Astrocyte (in vitro differentiated cells and primary cell): ENCODE results near the gene CCDC8.

ENCODE experiments used
- CTCF ChIP-seq: IDR thresholded peaks from 2 replicates; pipeline ENCODE4 v1.5.1; 2011; ENCODE audit warnings: low read depth, mild to moderate bottlenecking, inconsistent platforms, low read length, moderate library complexity; ENCODE audit not compliant: insufficient read depth
- EZH2 ChIP-seq: IDR thresholded peaks from 2 replicates; pipeline ENCODE4 v1.6.1; 2012; ENCODE audit warnings: mild to moderate bottlenecking, low read length, inconsistent platforms; ENCODE audit not compliant: insufficient read depth

- TF ChIP-seq CTCF (no peak), EZH2 (no peak)
Measured at GRCh38 chr19:46369817-46370216, 43.5 kb downstream of the CCDC8 start.
